GM19025 (cell line): ENCODE data around the gene REN.

ENCODE experiments used
- ATAC-seq: cut with Tn5 transposase; IDR thresholded peaks from one replicate; pipeline ENCODE4 v1.9.1; 2021; ENCODE audit warnings: mild to moderate bottlenecking, low read depth, moderate library complexity; ENCODE audit not compliant: unreplicated experiment

Gene REN

GRCh38 chr1:204155881-204156280 is 10.3 kb downstream of the REN start:
- no peak for ATAC-seq

GRCh38 chr1:204154568-204155255 is 11.4 kb downstream of the REN start:
- ATAC-seq, result no peak

GRCh38 chr1:204153667-204154066 is 12.5 kb downstream of the REN start:
- no peak for ATAC-seq

GRCh38 chr1:204152310-204153044 is 13.7 kb downstream of the REN start:
- no peak for ATAC-seq

GRCh38 chr1:204151552-204152309 is 14.4 kb downstream of the REN start, which contains the start of gene ETNK2:
Gene ETNK2, minus strand, starts transcription at chr1:204152044. Its CDS starts 192 bp downstream, at chr1:204151852.
- no peak for ATAC-seq

GRCh38 chr1:204150702-204151551 is 15.2 kb downstream of the REN start:
- no peak for ATAC-seq

- ATAC-seq, result no peak
These were observed 16.2 kb downstream of the REN start for GRCh38 chr1:204149635-204150565.

GRCh38 chr1:204149107-204149506 is 17.0 kb downstream of the REN start:
- no peak for ATAC-seq

- ATAC-seq, result no peak
These were observed 18.4 kb downstream of the REN start for GRCh38 chr1:204147406-204148383.

GRCh38 chr1:204146965-204147364 is 19.2 kb downstream of the REN start:
- ATAC-seq, result no peak

GRCh38 chr1:204146309-204146708 is 19.8 kb downstream of the REN start:
- ATAC-seq, result no peak

GRCh38 chr1:204145033-204145504 is 21.1 kb downstream of the REN start:
- no peak for ATAC-seq

- no peak for ATAC-seq
These were observed 22.7 kb downstream of the REN start for GRCh38 chr1:204143276-204144041.

GRCh38 chr1:204142032-204142974 is 23.8 kb downstream of the REN start:
- ATAC-seq, result no peak

- no peak for ATAC-seq
These were observed 25.0 kb downstream of the REN start for GRCh38 chr1:204141131-204141530.

GRCh38 chr1:204139952-204140351 is 26.2 kb downstream of the REN start:
- ATAC-seq, result no peak
